HG03135 (cell line): Measurements from ENCODE around the gene MRPL14.

Experiments used
- ATAC-seq: cut with Tn5 transposase; IDR thresholded peaks from one replicate; pipeline ENCODE4 v1.9.1; 2021; ENCODE audit warnings: mild to moderate bottlenecking, moderate library complexity; ENCODE audit not compliant: unreplicated experiment

Gene MRPL14

GRCh38 chr6:44126320-44127149 is 717 bp downstream of the MRPL14 start:
- ATAC-seq, result peak; percentile 48

GRCh38 chr6:44123544-44123943 is 3.7 kb downstream of the MRPL14 start:
- ATAC-seq, result no peak

DNA sequence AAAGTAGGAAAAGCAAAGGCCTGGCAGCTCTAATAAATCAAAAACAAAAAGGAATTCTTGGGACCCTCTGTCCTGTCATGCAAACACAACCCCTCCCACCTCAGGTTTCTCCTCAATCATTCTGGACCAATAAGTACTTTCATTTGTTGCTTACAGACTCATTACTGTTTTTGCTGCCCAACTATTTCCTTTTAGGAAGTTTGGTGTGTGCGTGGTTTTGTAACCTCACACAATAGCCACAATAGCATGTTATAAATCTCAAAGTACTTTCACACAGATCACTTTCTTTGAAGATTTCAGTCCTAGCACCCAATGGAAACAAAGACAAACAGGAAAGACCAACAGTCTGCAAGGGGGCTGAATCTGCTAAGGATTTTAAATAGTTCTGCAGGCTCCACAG is 4.5 kb downstream of the MRPL14 start:
- ATAC-seq, result no peak

GRCh38 chr6:44120692-44121443 is 6.4 kb downstream of the MRPL14 start:
- ATAC-seq, result no peak

DNA sequence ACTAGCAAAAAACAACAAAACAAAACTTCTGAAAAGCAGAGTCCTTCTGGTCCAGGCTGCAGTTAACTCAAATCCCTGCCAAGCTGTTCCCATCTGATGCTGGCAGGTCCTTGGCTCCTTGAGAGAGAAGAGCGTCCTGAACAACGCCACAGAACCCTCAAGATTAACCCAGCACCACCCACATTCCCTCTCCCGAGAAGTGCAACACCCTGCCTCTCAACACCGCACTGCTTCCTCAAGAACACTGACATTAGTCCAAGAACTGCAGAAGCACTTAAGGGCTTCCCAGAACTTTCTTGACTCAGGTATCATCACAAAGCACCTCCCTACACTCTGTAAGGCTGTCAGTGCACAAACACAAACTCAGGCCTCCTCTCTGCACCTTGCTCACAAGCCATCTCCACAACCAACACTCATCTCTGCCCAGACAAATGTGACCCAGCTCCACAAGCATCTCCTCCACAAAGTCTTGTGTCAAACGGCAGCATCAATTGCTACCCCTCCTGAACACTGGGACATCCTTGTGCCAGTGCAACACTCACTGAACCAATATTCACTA is 7.5 kb downstream of the MRPL14 start:
- no peak for ATAC-seq

- ATAC-seq, result no peak
These were observed 9.7 kb downstream of the MRPL14 start for GRCh38 chr6:44117397-44118128.

- no peak for ATAC-seq
These were observed 10.4 kb downstream of the MRPL14 start for GRCh38 chr6:44116641-44117382.

- no peak for ATAC-seq
These were observed 11.4 kb downstream of the MRPL14 start for GRCh38 chr6:44115866-44116265.

- no peak for ATAC-seq
These were observed 13.8 kb downstream of the MRPL14 start for GRCh38 chr6:44113414-44113813.

GRCh38 chr6:44111434-44112417 is 15.5 kb downstream of the MRPL14 start:
- ATAC-seq, result no peak

DNA sequence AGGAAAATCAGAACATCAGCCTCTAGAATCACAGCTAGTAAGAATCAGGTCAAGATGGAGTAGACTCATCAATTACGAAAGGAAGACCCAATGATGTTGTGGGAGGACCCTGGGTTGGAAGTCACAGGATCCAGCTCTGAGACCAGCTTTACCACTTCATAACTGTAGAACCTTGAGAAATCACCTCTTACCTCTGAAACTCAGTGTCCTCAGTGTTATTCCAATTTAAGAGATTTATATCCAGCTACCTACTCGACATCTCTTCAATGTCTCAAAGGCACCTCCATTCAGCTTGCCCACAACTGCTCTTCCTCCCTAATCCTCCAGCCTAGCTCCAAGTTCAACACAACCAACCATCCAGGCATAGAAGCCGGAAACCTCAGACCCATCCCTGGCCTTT is 16.3 kb downstream of the MRPL14 start:
- ATAC-seq, result no peak

GRCh38 chr6:44110005-44110676 is 17.1 kb downstream of the MRPL14 start:
- no peak for ATAC-seq

GRCh38 chr6:44109212-44109611 is 18.0 kb downstream of the MRPL14 start:
- ATAC-seq, result no peak

DNA sequence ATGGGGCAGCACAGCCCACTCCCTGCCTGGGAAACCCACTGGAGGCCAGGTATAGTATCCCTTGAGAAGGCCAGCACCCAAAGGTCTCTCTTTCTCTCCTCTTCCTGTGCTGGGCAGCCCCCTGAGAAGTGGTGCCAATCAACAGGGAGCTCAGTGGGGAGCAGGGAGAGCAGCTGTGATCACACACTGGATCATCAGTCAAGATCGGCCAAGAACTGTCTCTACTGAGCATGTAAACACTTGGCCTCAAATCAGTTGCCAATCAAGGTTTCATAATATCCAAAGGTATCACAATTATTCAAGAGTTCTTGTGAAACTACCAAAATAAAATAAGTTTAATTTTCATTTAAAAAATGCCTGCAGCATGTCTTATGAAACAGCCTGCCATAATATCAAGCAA is 18.8 kb downstream of the MRPL14 start:
- ATAC-seq, result no peak

- no peak for ATAC-seq
These were observed 20.2 kb downstream of the MRPL14 start for GRCh38 chr6:44107017-44107416.

DNA sequence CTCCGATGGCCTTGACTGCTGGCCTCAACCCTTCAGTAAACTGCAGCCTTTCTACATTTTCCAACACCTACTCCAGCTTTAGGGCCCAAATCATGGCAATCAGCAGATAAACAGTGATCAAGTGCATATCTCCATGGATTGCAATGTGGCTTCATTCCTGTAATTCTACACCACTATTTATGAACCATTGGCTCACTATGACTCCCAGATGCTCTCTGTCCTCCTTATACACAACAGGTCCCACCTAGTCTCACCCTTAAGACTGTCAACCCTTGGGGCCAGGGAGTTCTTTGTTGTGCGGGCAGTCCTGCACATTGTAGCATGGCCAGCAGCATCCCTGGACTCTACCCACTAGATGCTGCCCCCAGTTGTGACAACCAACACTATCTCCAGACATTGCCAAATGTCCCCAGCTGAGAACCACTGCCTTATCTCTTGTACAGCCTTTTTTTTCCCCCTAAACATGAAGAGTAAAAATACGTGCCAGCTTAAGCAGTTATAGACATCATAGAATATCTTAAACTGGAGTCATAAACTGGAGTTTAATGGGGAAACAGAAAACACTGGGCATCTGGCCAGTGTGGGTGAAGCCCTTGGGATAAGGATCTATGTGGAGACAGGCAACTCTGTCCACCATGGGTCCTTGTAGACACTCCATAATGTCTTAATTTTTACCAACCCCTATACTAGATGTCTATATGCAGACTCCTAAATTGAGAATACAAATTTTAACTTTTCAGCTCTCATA is 21.1 kb downstream of the MRPL14 start:
- ATAC-seq, result no peak

DNA sequence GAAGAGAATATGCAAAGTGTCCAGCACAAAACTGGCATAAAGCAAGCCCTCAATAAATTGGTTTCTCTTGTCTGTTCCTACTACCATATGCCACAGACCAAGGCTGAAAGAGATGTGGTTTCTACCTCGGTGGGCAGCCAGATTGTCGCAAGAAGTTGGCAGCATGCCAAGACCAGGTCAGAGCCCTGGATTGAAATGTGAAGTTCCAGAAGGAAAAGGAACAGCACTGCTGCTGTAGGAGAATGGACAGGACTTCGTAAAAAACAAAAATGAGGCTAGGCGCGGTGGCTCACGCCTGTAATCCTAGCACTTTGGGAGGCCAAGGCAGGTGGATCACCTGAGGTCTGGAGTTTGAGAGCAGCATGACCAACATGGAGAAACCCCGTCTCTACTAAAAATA is 22.1 kb downstream of the MRPL14 start:
- no peak for ATAC-seq

GRCh38 chr6:44104481-44105021 is 22.7 kb downstream of the MRPL14 start:
- no peak for ATAC-seq
